Neutrophil (primary cell): ENCODE data around the gene MRPL24.

Experiments used
- H3K27ac ChIP-seq: fragments of 200-600 bp; sonication (generic); 2 replicates; pipeline ENCODE4 v1.5.1; 2016; ENCODE audit warnings: mild to moderate bottlenecking, moderate library complexity
- H3K27me3 ChIP-seq: fragments of 200-600 bp; sonication (generic); 2 replicates; pipeline ENCODE4 v1.6.0; 2016; ENCODE audit warnings: mild to moderate bottlenecking
- H3K36me3 ChIP-seq: fragments of 200-600 bp; sonication (generic); 2 replicates; pipeline ENCODE4 v1.5.1; 2017
- H3K4me1 ChIP-seq, 2 experiments: fragments of 200-600 bp in 1 of 2; sonication (generic) in 1 of 2; 1 replicate in 1 of 2; 2 replicates in 1 of 2; pipeline versions ENCODE4 v1.5.1 to v1.6.1; 2013 to 2016; ENCODE audit warnings: low read depth in 1 of 2, low read length in 1 of 2, mild to moderate bottlenecking in 1 of 2, moderate library complexity in 1 of 2; ENCODE audit not compliant: control insufficient read depth in 1 of 2, insufficient read depth in 1 of 2
- H3K4me3 ChIP-seq, 2 experiments: fragments of 200-600 bp in 1 of 2; sonication (generic) in 1 of 2; 1 replicate in 1 of 2; 2 replicates in 1 of 2; pipeline ENCODE4 v1.5.1; 2013 to 2016; ENCODE audit warnings: low read depth in 1 of 2, low read length in 1 of 2, mild to moderate bottlenecking in 1 of 2, moderate library complexity in 1 of 2
- H3K9me3 ChIP-seq: fragments of 200-600 bp; sonication (generic); 2 replicates; pipeline ENCODE4 v1.5.1; 2016
- CTCF ChIP-seq: fragments of 200-600 bp; sonication (generic); IDR thresholded peaks from 2 replicates; pipeline ENCODE4 v1.5.1; 2016; ENCODE audit warnings: antibody characterized with exemption

MRPL24 gene

GRCh38 chr1:156781585-156782186 lies 40.8 kb upstream of the MRPL24 start:
- Histone ChIP-seq H3K27ac (no peak overlapping the region), H3K9me3 (no peaks in the 10 kb centered on the region), H3K4me1 (peaks cover 0 to 3% of the 10 kb centered on the region in 2 experiments), H3K27me3 (no peaks in the 10 kb centered on the region), H3K36me3 (peaks cover 42% of the 10 kb centered on the region), H3K4me3 (no peak overlapping the region)
- TF ChIP-seq CTCF = no peak

DNA sequence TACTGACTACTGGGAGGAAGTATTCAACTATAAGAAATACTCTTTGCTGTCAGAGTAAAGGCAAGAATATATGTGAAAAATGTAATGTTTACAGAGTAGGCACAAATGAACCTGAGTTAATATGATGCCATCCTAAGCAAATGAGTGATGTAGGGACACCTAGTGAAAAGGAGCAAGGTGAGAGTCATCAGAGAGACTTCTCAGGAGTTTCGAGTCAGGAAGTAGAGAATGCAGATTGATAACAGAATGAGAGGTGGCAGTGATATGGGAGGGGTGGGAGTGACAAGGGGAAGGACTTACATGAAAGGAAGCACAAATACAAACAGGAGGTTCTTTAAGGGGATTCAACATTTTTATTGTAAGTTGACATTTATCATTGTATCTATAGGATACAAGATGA lies 36.7 kb upstream of the MRPL24 start:
- H3K27ac ChIP-seq = no peak overlapping the region
- H3K4me1 ChIP-seq = peaks cover 0 to 3% of the 10 kb centered on the region in 2 experiments
- H3K27me3 ChIP-seq = no peaks in the 10 kb centered on the region
- no peak for TF ChIP-seq CTCF
- H3K36me3 ChIP-seq = peaks cover 4% of the 10 kb centered on the region
- no peak overlapping the region for H3K4me3 ChIP-seq
- H3K9me3 ChIP-seq = no peaks in the 10 kb centered on the region

DNA sequence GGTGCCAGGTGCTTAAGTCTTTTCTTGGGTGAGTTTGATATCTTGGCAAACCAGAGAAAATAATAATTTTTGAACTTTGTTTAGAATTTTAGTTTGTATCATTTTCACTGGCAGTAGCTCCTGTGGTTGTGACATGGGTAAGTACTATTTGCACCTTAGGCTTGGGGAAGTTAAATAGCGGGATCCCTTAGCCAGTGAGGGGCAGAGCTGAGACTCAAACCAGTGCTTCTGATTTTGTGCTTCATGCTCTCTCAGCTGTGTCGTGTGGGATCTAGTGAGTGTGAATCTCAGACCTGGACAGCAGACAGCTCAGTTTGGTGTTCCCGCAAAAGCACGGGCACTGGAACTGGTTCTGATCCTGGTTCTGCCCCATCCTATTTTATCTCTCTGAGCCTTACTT lies 36.1 kb upstream of the MRPL24 start:
- Histone ChIP-seq H3K9me3 (no peaks in the 10 kb centered on the region), H3K4me1 (peaks cover 0 to 3% of the 10 kb centered on the region in 2 experiments), H3K27ac (no peak overlapping the region), H3K4me3 (no peak overlapping the region), H3K36me3 (no peaks in the 10 kb centered on the region), H3K27me3 (no peaks in the 10 kb centered on the region)
- no peak for TF ChIP-seq CTCF

GRCh38 chr1:156775799-156776198 lies 34.9 kb upstream of the MRPL24 start:
- Histone ChIP-seq H3K27me3 (no peaks in the 10 kb centered on the region), H3K9me3 (no peaks in the 10 kb centered on the region), H3K36me3 (no peaks in the 10 kb centered on the region), H3K27ac (no peak overlapping the region), H3K4me3 (no peak overlapping the region), H3K4me1 (no peaks in the 10 kb centered on the region)
- no peak for TF ChIP-seq CTCF

DNA sequence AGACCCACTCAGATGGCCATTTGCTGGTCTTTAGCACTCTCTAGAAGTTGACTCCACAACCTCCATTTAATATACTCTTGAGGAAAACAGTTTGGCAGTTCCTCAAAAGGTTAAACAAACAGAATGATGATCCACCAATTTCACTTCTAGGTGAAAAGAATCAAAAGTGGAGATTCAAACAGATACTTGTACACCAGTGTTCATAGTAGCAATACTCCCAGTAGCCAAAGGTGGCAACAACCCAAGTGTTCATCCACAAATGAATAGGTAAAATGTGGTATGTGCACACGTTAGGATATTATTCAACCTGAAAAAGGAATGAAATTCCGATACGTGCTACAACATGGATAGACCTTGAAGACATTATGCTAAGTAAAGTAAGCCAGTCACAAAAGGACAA lies 32.7 kb upstream of the MRPL24 start:
- no peaks in the 10 kb centered on the region for H3K9me3 ChIP-seq
- H3K36me3 ChIP-seq = no peaks in the 10 kb centered on the region
- no peak overlapping the region for H3K27ac ChIP-seq
- no peak overlapping the region for H3K4me3 ChIP-seq
- TF ChIP-seq CTCF = no peak
- H3K4me1 ChIP-seq = peaks cover 7% of the 10 kb centered on the region in 2 experiments
- no peaks in the 10 kb centered on the region for H3K27me3 ChIP-seq
